Chondrocyte (in vitro differentiated cells): ENCODE results near the gene KLHL25. TPM values are rescaled to one million over a fixed set of nuclear protein-coding genes. Genes with fewer than 3 reads are reported as not detected.

Source experiments
- DNase-seq: peaks from one replicate; pipeline ENCODE4 v3.0.0; 2021; ENCODE audit warnings: mixed read lengths, low spot score
- H3K27ac Mint-ChIP-seq: one replicate; pipeline ENCODE4 v1.8.0; 2021; ENCODE audit warnings: mild to moderate bottlenecking, moderate library complexity, mixed read lengths; ENCODE audit not compliant: unreplicated experiment
- H3K27me3 Mint-ChIP-seq: 2 replicates; pipeline ENCODE4 v1.8.0; 2021; ENCODE audit warnings: low read depth, mixed read lengths
- H3K36me3 Mint-ChIP-seq: 2 replicates; pipeline ENCODE4 v1.8.0; 2021; ENCODE audit warnings: low read depth, mixed read lengths
- H3K4me1 Mint-ChIP-seq: 2 replicates; pipeline ENCODE4 v1.8.0; 2021; ENCODE audit warnings: low read depth, mild to moderate bottlenecking, mixed read lengths
- H3K4me3 Mint-ChIP-seq: one replicate; pipeline ENCODE4 v1.8.0; 2021; ENCODE audit warnings: mild to moderate bottlenecking, moderate library complexity, mixed read lengths; ENCODE audit not compliant: unreplicated experiment
- H3K9me3 Mint-ChIP-seq: 2 replicates; pipeline ENCODE4 v1.8.0; 2021; ENCODE audit warnings: low read depth, mixed read lengths
- total RNA-seq: library from RNA; stranded (reverse); gene quantifications from 3 replicates; pipeline ENCODE4 v1.2.1, GENCODE V29; 2021
- TF ChIP-seq, protein P1 (sequence below): fragments of 200-600 bp; sonication (generic); IDR thresholded peaks from 2 replicates; pipeline ENCODE4 v1.5.0; 2021; ENCODE audit warnings: antibody characterized with exemption, mild to moderate bottlenecking, moderate library complexity

Gene KLHL25
- total RNA-seq, 1 donor from 2014 or later, result 3.4 TPM

DNA sequence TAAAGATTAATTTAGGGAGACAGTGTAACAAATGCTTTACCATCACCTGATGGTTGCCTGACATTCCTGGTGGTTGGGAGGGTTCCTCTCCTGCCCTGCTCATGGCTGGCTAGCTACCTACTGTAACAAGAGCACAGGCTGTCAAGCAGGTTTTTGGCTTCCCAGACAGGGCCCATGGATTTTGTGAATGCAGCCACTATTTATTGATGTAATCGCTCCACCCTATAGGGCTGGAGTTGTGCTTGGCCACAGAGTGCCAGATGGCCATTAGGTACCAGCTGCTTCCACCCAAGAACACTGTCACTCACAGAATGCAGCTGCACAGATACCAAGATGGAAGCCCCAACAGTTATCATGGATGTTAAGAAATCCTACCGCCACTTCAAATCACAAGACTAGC is 31.0 kb upstream of the KLHL25 start:
- DNase-seq, result no peak
- Mint-ChIP-seq H3K4me3 (no peak overlapping the region), H3K36me3 (no peaks in the 10 kb centered on the region), H3K9me3 (no peaks in the 10 kb centered on the region), H3K27me3 (peaks cover 6% of the 10 kb centered on the region), H3K27ac (no peak overlapping the region), H3K4me1 (no peaks in the 10 kb centered on the region)
- TF ChIP-seq, protein P1, sequence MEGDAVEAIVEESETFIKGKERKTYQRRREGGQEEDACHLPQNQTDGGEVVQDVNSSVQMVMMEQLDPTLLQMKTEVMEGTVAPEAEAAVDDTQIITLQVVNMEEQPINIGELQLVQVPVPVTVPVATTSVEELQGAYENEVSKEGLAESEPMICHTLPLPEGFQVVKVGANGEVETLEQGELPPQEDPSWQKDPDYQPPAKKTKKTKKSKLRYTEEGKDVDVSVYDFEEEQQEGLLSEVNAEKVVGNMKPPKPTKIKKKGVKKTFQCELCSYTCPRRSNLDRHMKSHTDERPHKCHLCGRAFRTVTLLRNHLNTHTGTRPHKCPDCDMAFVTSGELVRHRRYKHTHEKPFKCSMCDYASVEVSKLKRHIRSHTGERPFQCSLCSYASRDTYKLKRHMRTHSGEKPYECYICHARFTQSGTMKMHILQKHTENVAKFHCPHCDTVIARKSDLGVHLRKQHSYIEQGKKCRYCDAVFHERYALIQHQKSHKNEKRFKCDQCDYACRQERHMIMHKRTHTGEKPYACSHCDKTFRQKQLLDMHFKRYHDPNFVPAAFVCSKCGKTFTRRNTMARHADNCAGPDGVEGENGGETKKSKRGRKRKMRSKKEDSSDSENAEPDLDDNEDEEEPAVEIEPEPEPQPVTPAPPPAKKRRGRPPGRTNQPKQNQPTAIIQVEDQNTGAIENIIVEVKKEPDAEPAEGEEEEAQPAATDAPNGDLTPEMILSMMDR, result no peak

DNA sequence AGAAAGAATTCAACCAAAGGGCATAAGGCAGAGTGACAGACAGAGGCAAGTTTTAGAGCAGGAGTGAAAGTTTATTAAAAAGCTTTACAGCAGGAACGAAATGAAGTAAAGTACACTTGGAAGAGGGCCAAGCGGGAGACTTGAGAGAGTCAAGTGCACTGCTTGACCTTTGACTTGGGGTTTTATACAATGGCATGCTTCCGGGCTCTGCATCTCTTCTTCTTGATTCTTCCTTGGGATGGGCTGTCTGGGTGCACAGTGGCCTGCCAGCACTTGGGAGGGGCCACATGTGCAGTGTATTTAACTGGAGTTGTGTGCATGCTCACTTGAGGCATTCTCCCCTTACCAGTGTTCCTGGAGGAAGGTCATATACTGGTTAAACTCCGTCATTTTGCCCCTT is 30.4 kb upstream of the KLHL25 start:
- H3K27me3 Mint-ChIP-seq, result peaks cover 8% of the 10 kb centered on the region
- no peak overlapping the region for H3K4me3 Mint-ChIP-seq
- no peaks in the 10 kb centered on the region for H3K9me3 Mint-ChIP-seq
- no peak for DNase-seq
- H3K36me3 Mint-ChIP-seq, result no peaks in the 10 kb centered on the region
- no peak overlapping the region for H3K27ac Mint-ChIP-seq
- H3K4me1 Mint-ChIP-seq, result no peaks in the 10 kb centered on the region
- TF ChIP-seq, protein P1, result no peak

DNA sequence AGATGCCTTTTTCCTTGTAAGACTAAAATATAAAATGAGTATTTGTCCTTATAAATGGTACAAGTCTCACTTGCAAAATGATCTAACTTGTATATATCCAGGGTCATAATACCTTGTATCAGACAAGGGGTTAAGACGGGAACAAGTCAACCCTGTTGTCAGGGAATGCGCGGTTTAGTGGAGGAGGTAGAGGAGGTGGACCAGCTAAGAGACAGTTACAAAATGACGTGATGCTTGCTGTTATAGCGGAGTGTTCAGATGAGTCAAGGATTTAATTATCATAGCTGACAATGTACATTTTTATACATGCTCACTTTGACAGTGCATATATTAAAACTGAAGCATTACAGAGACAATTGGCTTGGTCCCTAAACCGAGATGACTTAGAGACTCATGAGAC is 26.8 kb upstream of the KLHL25 start:
- Mint-ChIP-seq H3K9me3 (no peaks in the 10 kb centered on the region), H3K27me3 (peaks cover 11% of the 10 kb centered on the region), H3K36me3 (no peaks in the 10 kb centered on the region), H3K4me3 (no peak overlapping the region), H3K27ac (no peak overlapping the region), H3K4me1 (no peaks in the 10 kb centered on the region)
- DNase-seq, result no peak
- TF ChIP-seq, protein P1, result no peak

DNA sequence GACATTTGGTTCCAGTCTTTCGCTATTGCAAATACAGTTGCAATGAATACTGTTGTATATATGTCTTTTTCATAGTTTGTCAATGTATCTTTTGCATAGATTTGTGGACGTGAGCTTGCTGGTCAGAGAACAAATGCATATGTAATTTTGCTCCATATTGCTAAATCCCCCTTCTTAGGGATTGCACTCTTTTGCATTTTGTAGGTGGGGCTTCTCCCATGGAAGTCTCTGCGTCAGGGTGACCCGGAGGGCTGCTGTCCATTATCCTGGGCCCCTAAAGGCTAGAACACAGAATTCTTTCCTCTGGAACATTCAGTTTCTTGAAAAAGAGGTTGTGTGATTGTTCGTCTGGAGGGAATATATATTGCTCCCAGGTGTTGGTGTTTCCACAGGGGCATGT is 25.2 kb upstream of the KLHL25 start:
- peaks cover 11% of the 10 kb centered on the region for H3K27me3 Mint-ChIP-seq
- no peak for DNase-seq
- no peak overlapping the region for H3K4me3 Mint-ChIP-seq
- H3K9me3 Mint-ChIP-seq, result no peaks in the 10 kb centered on the region
- no peaks in the 10 kb centered on the region for H3K36me3 Mint-ChIP-seq
- TF ChIP-seq, protein P1, result no peak
- H3K27ac Mint-ChIP-seq, result no peak overlapping the region
- H3K4me1 Mint-ChIP-seq, result no peaks in the 10 kb centered on the region

DNA sequence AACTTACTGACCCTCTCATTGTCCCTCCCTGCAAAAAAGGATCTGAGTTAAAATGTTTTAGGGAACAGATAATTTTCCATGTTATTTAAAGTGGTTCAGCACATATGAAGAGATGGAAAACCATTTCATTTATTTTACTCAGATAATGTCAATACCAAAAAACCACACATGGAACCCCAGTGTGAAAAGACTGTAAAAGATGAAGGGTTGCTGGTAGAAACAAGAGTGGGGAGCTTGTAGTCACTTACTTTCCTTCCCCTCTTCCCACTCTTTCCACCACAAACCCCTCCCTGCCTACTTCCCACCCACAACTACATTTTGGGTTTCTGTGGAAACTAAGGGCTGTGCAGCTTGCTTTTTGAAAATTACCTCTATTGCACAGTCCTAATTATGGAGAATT is 18.5 kb upstream of the KLHL25 start:
- Mint-ChIP-seq H3K36me3 (no peaks in the 10 kb centered on the region), H3K27me3 (no peaks in the 10 kb centered on the region), H3K27ac (no peak overlapping the region), H3K4me3 (no peak overlapping the region), H3K4me1 (no peaks in the 10 kb centered on the region), H3K9me3 (no peaks in the 10 kb centered on the region)
- TF ChIP-seq, protein P1, result no peak
- no peak for DNase-seq
